ENCODE measurements around the gene HNRNPA1.
A peak's percentile ranks its signal among the peaks of the same experiment; 100 is the strongest.
"Not testable (repeated sequence)": the region's sequence is repeated elsewhere in the genome, so short reads cannot be mapped to it uniquely, and the experiment has no call there.

HNRNPA1 gene

GRCh38 chr12:54281694-54282093, 1.2 kb downstream of the HNRNPA1 start:
- H3K36me3 Mint-ChIP-seq (ENCODE audit: low read depth); H3K27me3 Mint-ChIP-seq; H3K27ac Mint-ChIP-seq; intact Hi-C loops (cut with micrococcal nuclease); H3K9me3 Mint-ChIP-seq; H3K4me3 Mint-ChIP-seq: not testable (repeated sequence)
- peaks cover 41% of the 10 kb centered on the region for H3K4me1 Mint-ChIP-seq (ENCODE audit: low read depth)

- Mint-ChIP-seq H3K27ac (no peak overlapping the region), H3K4me3 (no peak overlapping the region), H3K4me1 (ENCODE audit: low read depth) (peaks cover 47% of the 10 kb centered on the region), H3K36me3 (ENCODE audit: low read depth) (no peaks in the 10 kb centered on the region), H3K9me3 (no peaks in the 10 kb centered on the region), H3K27me3 (no peaks in the 10 kb centered on the region)
- intact Hi-C loops (cut with micrococcal nuclease), result no loop called here
Measured at GRCh38 chr12:54282949-54283593, 2.5 kb downstream of the HNRNPA1 start.

- Mint-ChIP-seq H3K4me1 (ENCODE audit: low read depth) (peaks cover 52% of the 10 kb centered on the region), H3K27ac (peak overlapping the region; percentile 45)
- intact Hi-C loops (cut with micrococcal nuclease); H3K36me3 Mint-ChIP-seq (ENCODE audit: low read depth); H3K27me3 Mint-ChIP-seq; H3K9me3 Mint-ChIP-seq; H3K4me3 Mint-ChIP-seq: not testable (repeated sequence)
Measured at GRCh38 chr12:54284070-54284780, 3.7 kb downstream of the HNRNPA1 start.

- intact Hi-C loops (cut with micrococcal nuclease), result no loop called here
- H3K27ac Mint-ChIP-seq, result peak overlapping the region; percentile 80
- no peaks in the 10 kb centered on the region for H3K27me3 Mint-ChIP-seq
- H3K36me3 Mint-ChIP-seq (ENCODE audit: low read depth), result no peaks in the 10 kb centered on the region
- H3K4me1 Mint-ChIP-seq (ENCODE audit: low read depth), result peaks cover 63% of the 10 kb centered on the region
- no peaks in the 10 kb centered on the region for H3K9me3 Mint-ChIP-seq
- peak overlapping the region; percentile 46 for H3K4me3 Mint-ChIP-seq
Measured at GRCh38 chr12:54285150-54286041, 4.9 kb downstream of the HNRNPA1 start.

- Mint-ChIP-seq H3K36me3 (ENCODE audit: low read depth) (no peaks in the 10 kb centered on the region), H3K4me3 (peak overlapping the region; percentile 46), H3K27ac (peak overlapping the region; percentile 80), H3K9me3 (no peaks in the 10 kb centered on the region), H3K27me3 (no peaks in the 10 kb centered on the region), H3K4me1 (ENCODE audit: low read depth) (peaks cover 73% of the 10 kb centered on the region)
- intact Hi-C loops (cut with micrococcal nuclease), result no loop called here
Measured at GRCh38 chr12:54286042-54287030, 5.8 kb downstream of the HNRNPA1 start.

DNA sequence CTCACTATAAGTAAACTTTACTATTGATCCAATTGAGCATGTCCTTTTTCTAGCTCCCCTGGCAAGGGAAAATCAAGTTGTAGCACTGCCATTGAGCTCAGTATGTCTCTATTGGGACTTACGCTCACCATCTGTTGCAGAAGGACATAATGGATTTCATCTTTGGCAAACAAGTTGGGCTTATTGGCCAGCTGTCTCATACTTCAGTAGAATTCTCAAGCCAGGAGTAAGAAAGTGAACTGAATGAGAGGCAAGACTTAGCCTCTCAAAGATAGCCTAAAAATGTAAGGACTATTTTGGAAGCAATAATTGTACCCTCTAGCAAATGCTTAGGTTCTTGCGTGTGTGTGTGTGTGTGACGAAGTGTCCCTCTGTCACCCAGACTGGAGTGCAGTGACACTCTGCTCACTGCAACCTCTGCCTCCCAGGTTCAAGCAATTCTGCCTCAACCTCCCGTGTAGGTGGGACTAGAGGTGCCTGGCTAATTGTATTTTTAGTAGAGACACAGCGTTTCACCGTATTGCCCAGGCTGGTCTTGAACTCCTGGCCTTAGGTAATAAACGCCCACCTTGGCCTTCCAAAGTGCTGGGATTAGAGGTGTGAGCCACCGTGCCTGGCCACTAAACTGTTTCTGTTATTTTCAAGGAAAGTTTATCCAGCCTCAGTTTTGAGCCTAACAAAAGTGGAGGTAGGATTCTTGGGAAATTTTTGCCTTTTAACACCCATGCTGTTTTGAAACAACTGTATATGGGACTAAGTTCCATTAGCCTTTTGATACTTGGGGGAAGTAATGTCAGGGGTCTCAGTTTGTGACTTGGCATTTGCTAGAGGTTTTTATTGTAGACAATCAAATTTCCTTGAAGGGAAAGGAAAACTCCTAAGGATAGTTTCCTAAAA, 7.0 kb downstream of the HNRNPA1 start:
- Mint-ChIP-seq H3K27me3 (no peaks in the 10 kb centered on the region), H3K4me3 (no peak overlapping the region), H3K27ac (no peak overlapping the region), H3K36me3 (ENCODE audit: low read depth) (no peaks in the 10 kb centered on the region), H3K9me3 (no peaks in the 10 kb centered on the region), H3K4me1 (ENCODE audit: low read depth) (peaks cover 80% of the 10 kb centered on the region)
- intact Hi-C loops (cut with micrococcal nuclease), result no loop called here

GRCh38 chr12:54292083-54292930, 11.8 kb downstream of the HNRNPA1 start:
- Mint-ChIP-seq H3K36me3 (ENCODE audit: low read depth) (no peaks in the 10 kb centered on the region), H3K4me3 (peak overlapping the region; percentile 30), H3K27ac (peak overlapping the region; percentile 75), H3K27me3 (no peaks in the 10 kb centered on the region), H3K4me1 (ENCODE audit: low read depth) (peaks cover 96% of the 10 kb centered on the region), H3K9me3 (no peaks in the 10 kb centered on the region)
- intact Hi-C loops (cut with micrococcal nuclease), result no loop called here

DNA sequence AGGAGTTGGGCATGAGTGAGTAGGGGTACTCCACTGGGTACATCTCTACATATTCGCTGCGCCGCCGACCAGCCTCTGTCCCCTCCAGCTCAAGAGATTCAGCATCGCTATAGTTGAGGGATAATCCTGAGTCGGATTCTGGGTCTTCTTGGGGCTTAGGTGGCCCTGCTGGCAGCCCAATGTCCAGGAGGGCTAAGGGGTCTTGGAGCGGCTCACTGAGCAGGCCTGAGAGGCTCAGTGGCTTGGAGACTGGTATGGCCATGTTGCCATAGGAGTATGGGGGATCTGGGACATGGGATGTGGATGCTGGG, 12.4 kb downstream of the HNRNPA1 start:
- no peaks in the 10 kb centered on the region for H3K27me3 Mint-ChIP-seq
- peaks cover 95% of the 10 kb centered on the region for H3K4me1 Mint-ChIP-seq (ENCODE audit: low read depth)
- H3K36me3 Mint-ChIP-seq (ENCODE audit: low read depth), result peaks cover 3% of the 10 kb centered on the region
- H3K9me3 Mint-ChIP-seq, result no peaks in the 10 kb centered on the region
- H3K27ac Mint-ChIP-seq, result peak overlapping the region; percentile 47
- H3K4me3 Mint-ChIP-seq, result peak overlapping the region; percentile 30
- intact Hi-C loops (cut with micrococcal nuclease), result no loop called here

- peak overlapping the region; percentile 21 for H3K4me3 Mint-ChIP-seq
- peaks cover 94% of the 10 kb centered on the region for H3K4me1 Mint-ChIP-seq (ENCODE audit: low read depth)
- H3K36me3 Mint-ChIP-seq (ENCODE audit: low read depth), result peaks cover 10% of the 10 kb centered on the region
Measured at GRCh38 chr12:54294152-54294952, 13.8 kb downstream of the HNRNPA1 start.

DNA sequence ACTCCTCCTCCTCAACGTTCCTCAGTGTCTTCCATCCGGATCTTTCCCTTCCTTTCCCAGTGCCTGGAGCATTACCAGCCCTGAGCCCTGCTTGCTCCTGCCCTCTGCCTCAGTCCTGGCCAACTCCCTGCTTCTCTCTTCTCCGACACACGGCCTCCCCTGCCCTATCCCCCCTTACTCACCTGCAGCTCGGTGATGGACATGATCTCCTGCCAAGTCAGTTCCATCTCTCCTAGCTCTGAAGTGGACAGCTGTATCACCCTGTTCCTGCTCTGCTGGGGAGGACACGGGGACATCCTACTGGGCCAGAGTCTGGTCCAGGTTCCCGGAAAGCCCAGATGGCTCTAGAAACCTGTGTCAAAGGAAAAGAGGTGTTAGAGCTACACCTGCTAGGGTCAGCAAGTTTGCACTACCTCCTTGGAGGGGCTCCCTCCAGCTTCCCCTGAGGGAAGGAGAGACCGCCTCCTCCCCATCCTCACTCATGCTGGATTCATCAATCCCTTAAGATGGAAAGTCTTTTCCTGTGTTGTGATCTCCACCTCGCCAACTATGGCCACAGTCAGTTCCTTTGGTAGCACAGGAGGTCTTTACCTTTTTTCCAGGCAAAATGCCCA, 14.5 kb downstream of the HNRNPA1 start:
- H3K36me3 Mint-ChIP-seq (ENCODE audit: low read depth), result peaks cover 18% of the 10 kb centered on the region
- no peaks in the 10 kb centered on the region for H3K9me3 Mint-ChIP-seq
- H3K4me1 Mint-ChIP-seq (ENCODE audit: low read depth), result peaks cover 94% of the 10 kb centered on the region
- no peaks in the 10 kb centered on the region for H3K27me3 Mint-ChIP-seq
- intact Hi-C loops (cut with micrococcal nuclease), result loop anchor here (1.0 to 2.0 kb wide), 2 partner anchors 29 to 74 kb away; no protein-coding TSS in a partner anchor
- peak overlapping the region; percentile 45 for H3K4me3 Mint-ChIP-seq
- peak overlapping the region; percentile 54 for H3K27ac Mint-ChIP-seq

More at GRCh38 chr12:54294152-54294952, 13.8 kb downstream of the HNRNPA1 start:
- Mint-ChIP-seq H3K9me3 (no peaks in the 10 kb centered on the region), H3K27me3 (no peaks in the 10 kb centered on the region), H3K27ac (peak overlapping the region; percentile 54)
- intact Hi-C loops (cut with micrococcal nuclease), result loop anchor here (1.0 to 2.0 kb wide), 2 partner anchors 30 to 74 kb away; no protein-coding TSS in a partner anchor

Measured in dendritic cell treated with granulocyte-macrophage colony-stimulating factor and Interleukin-4, amounts not matched to agents 40 ng/mL and 50 ng/mL, for 4 days (primary cell).